Endothelial cell of umbilical vein (primary cell): Measurements from ENCODE around the gene TIMM17B. TPM values are rescaled to one million over a fixed set of nuclear protein-coding genes. Genes with fewer than 3 reads are reported as not detected.

Experiments used
- BruUV-seq: library from RNA; stranded (reverse); fragments of 400-500 nt; replicated peaks from 2 replicates; lab custom pipeline; 2021; lab: Mats Ljungman, UMichigan
- CTCF ChIA-PET: fragments of 300-600, 350-600 bp; sonication (Branson Sonifier 250); formaldehyde crosslinking; loops from one replicate; lab custom pipeline; 2021; ENCODE audit warnings: antibody characterized with exemption, inconsistent platforms; lab: Charles Lee
- POLR2A ChIA-PET: fragments of 300-600, 350-600 bp; sonication (Branson Sonifier 250); formaldehyde crosslinking; loops from one replicate; lab custom pipeline; 2021; ENCODE audit warnings: antibody characterized with exemption, inconsistent platforms; lab: Charles Lee
- DNase-seq: peaks from one replicate; pipeline ENCODE4 v3.0.0-alpha.2; 2011; ENCODE audit warnings: low read depth, low spot score
- FAIRE-seq: peaks from 2 replicates; lab custom pipeline; 2011; peaks lifted over from hg19 to GRCh38; lab: Jason Lieb, UNC
- H2AFZ ChIP-seq: 2 replicates; pipeline ENCODE4 v1.6.0; 2012; ENCODE audit warnings: low read depth, low read length, control low read depth, inconsistent platforms
- H3K27ac ChIP-seq: 2 replicates; pipeline ENCODE4 v1.5.1; 2011; ENCODE audit warnings: low read depth, mild to moderate bottlenecking, control low read depth, low read length, moderate library complexity; ENCODE audit not compliant: insufficient read depth
- H3K27me3 ChIP-seq, 2 experiments: 2 replicates each; pipeline versions ENCODE4 v1.6.0 to v1.6.1; 2011; ENCODE audit warnings: low read length in 2 of 2, mixed read lengths in 1 of 2; ENCODE audit not compliant: control insufficient read depth in 2 of 2, insufficient read depth in 2 of 2
- H3K36me3 ChIP-seq, 2 experiments: 2 replicates in 1 of 2; 3 replicates in 1 of 2; pipeline ENCODE4 v1.5.1; 2011; ENCODE audit warnings: low read length in 2 of 2, mild to moderate bottlenecking in 1 of 2, moderate library complexity in 1 of 2; ENCODE audit not compliant: control insufficient read depth in 2 of 2, insufficient read depth in 2 of 2; ENCODE audit errors: extremely low read depth in 1 of 2
- H3K4me1 ChIP-seq: 3 replicates; pipeline ENCODE4 v1.5.1; 2011; ENCODE audit warnings: mild to moderate bottlenecking, low read length; ENCODE audit not compliant: control insufficient read depth, insufficient read depth; ENCODE audit errors: extremely low read depth
- H3K4me2 ChIP-seq: 2 replicates; pipeline ENCODE4 v1.6.1; 2011; ENCODE audit warnings: low read length, control low read depth, mixed read lengths; ENCODE audit not compliant: insufficient read depth
- H3K4me3 ChIP-seq, 3 experiments: fragments of 200-600 bp in 1 of 3; sonication (generic), shearing (Covaris generic) in 1 of 3; replicated peaks in 1 of 3; 2 replicates each; pipeline ENCODE4 v1.5.1; 2011 to 2016; ENCODE audit warnings: control low read depth in 3 of 3, low read length in 3 of 3, mild to moderate bottlenecking in 2 of 3, inconsistent platforms in 1 of 3, low read depth in 1 of 3, moderate library complexity in 1 of 3; ENCODE audit not compliant: insufficient read depth in 1 of 3
- H3K79me2 ChIP-seq: 2 replicates; pipeline ENCODE4 v1.6.0; 2012; ENCODE audit warnings: low read length, inconsistent platforms; ENCODE audit not compliant: control insufficient read depth, insufficient read depth
- H3K9ac ChIP-seq: replicated peaks from 2 replicates; pipeline ENCODE3; 2011; ENCODE audit warnings: low read length, control low read depth; ENCODE audit not compliant: insufficient read depth; ENCODE audit errors: extremely low read depth
- H3K9me1 ChIP-seq: replicated peaks from 3 replicates; pipeline ENCODE4 v1.6.0; 2011; ENCODE audit warnings: mild to moderate bottlenecking, low read length; ENCODE audit not compliant: control insufficient read depth, insufficient read depth; ENCODE audit errors: extremely low read depth
- H3K9me3 ChIP-seq: replicated peaks from 2 replicates; pipeline ENCODE4 v1.5.1; 2012; ENCODE audit warnings: low read length, inconsistent platforms; ENCODE audit not compliant: control insufficient read depth, insufficient read depth
- H4K20me1 ChIP-seq: replicated peaks from 2 replicates; pipeline ENCODE3; 2011; ENCODE audit warnings: mild to moderate bottlenecking, low read length; ENCODE audit not compliant: control insufficient read depth, insufficient read depth; ENCODE audit errors: extremely low read depth
- CTCF ChIP-seq, 2 donors: IDR thresholded peaks; 1 replicate in 1 of 2; 2 replicates in 1 of 2; pipeline ENCODE4 v1.5.1; 2011; ENCODE audit warnings: low read length in 2 of 2, mild to moderate bottlenecking in 2 of 2, moderate library complexity in 2 of 2, control low read depth in 1 of 2, inconsistent platforms in 1 of 2, low read depth in 1 of 2; ENCODE audit not compliant: insufficient read depth in 1 of 2; ENCODE audit errors: extremely low read depth in 1 of 2
- EZH2 ChIP-seq: IDR thresholded peaks from 2 replicates; pipeline ENCODE4 v1.6.1; 2012; ENCODE audit warnings: borderline replicate concordance, low read depth, mild to moderate bottlenecking, moderate library complexity, low read length, inconsistent platforms; ENCODE audit not compliant: severe bottlenecking
- FOS ChIP-seq: IDR thresholded peaks from 2 replicates; pipeline ENCODE4 v1.6.1; 2011; ENCODE audit warnings: mild to moderate bottlenecking, low read length, moderate library complexity, borderline replicate concordance; ENCODE audit not compliant: insufficient read depth
- GATA2 ChIP-seq: IDR thresholded peaks from 2 replicates; pipeline ENCODE4 v1.7.0; 2011; ENCODE audit warnings: low read depth, mild to moderate bottlenecking, moderate library complexity, mixed read lengths, low read length; ENCODE audit not compliant: insufficient read length, insufficient read depth
- POLR2A ChIP-seq: IDR thresholded peaks from 2 replicates; pipeline ENCODE4 v1.6.1; 2012; ENCODE audit warnings: low read depth, mild to moderate bottlenecking, control low read depth, low read length
- POLR2AphosphoS5 ChIP-seq: IDR thresholded peaks from 2 replicates; pipeline ENCODE4 v1.6.1; 2012; ENCODE audit warnings: low read depth, mild to moderate bottlenecking, control low read depth, low read length, moderate library complexity; ENCODE audit not compliant: insufficient read depth
- dilution Hi-C: fragments of 300-500 bp; cut with MboI; formaldehyde crosslinking; loops from one replicate; pipeline ENCODE4 v1.15.0; 2019; ENCODE audit warnings: low sequenced_read_pairs; ENCODE audit not compliant: extremely low pct_ligation_motif_present
- intact Hi-C: fragments of 100-400 bp; cut with micrococcal nuclease; formaldehyde crosslinking; loops from one replicate; pipeline ENCODE4 v1.10.0; 2022
- polyA plus RNA-seq, 4 experiments: library from polyadenylated mRNA; depleted of rRNA in 3 of 4; stranded (reverse) in 3 of 4; unstranded in 1 of 4; fragments of >200 nt; gene quantifications; 2 replicates each; pipeline versions ENCODE4 v1.2.1 to v1.2.3, GENCODE V29; 2011 to 2012; ENCODE audit warnings: missing spikeins in 1 of 4
- total RNA-seq: library from RNA; stranded (reverse); gene quantifications from 2 replicates; pipeline ENCODE4 v1.2.3, GENCODE V29; 2021
- TF ChIP-seq, protein P1 (sequence below): IDR thresholded peaks from 2 replicates; pipeline ENCODE4 v1.6.1; 2011; ENCODE audit not compliant: insufficient read depth, insufficient read length

The TIMM17B gene
- total and polyA plus RNA-seq, 2 donors (not counting 3 experiments of a cell fraction or from before 2014, with no cell fraction given), result 36.0 to 73.1 TPM

DNA sequence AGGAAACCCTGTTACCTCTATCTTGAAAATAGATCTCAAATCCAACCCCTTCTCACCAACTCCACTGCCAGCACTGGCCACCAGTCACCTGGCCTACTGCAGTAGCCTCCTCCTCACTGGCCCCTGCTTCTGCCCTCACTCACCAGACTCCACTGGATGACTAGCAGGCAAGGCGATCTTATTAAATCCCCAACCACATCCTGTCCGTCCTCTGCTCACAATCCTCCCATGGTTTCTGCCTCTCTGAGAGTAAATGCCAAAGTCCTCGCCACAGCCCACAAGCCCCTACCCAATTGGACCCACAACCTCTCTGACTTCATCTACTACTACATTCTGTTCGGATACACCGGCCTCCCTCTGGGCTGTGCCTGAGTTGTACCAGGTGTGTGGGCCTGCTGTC, 26.7 kb upstream of the TIMM17B start:
- Histone ChIP-seq H3K4me2 (no peak overlapping the region), H3K9me1 (no peaks in the 10 kb centered on the region), H3K9me3 (no peaks in the 10 kb centered on the region), H3K27ac (no peak overlapping the region), H3K27me3 (no peaks in the 10 kb centered on the region), H3K4me3 (no peak overlapping the region), H4K20me1 (no peaks in the 10 kb centered on the region), H3K79me2 (no peaks in the 10 kb centered on the region), H2AFZ (no peak overlapping the region), H3K4me1 (no peaks in the 10 kb centered on the region), H3K36me3 (peaks cover 0 to 10% of the 10 kb centered on the region in 2 experiments), H3K9ac (no peak overlapping the region)
- intact Hi-C loops (no loop called here), dilution Hi-C loops (no loop called here)
- no peak for DNase-seq
- no peak for FAIRE-seq
- ChIA-PET CTCF (no interaction called here), POLR2A (no interaction called here)
- no peak for TF ChIP-seq GATA2
- no peak for TF ChIP-seq CTCF (IDR thresholded peaks at IDR 0.05; ENCODE audit: extremely low read depth in 1 of 2, insufficient read depth in 1 of 2, low read depth in 1 of 2, low read length in 2 of 2)
- TF ChIP-seq FOS, result no peak
- no peak for TF ChIP-seq EZH2
- TF ChIP-seq, protein P1, sequence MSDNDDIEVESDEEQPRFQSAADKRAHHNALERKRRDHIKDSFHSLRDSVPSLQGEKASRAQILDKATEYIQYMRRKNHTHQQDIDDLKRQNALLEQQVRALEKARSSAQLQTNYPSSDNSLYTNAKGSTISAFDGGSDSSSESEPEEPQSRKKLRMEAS, result no peak
- TF ChIP-seq POLR2A, result no peak
- TF ChIP-seq POLR2AphosphoS5, result no peak
- no TSS peak for BruUV-seq
